GM21825 (cell line): ENCODE results near the gene NEDD4L.

Experiments
- ATAC-seq: cut with Tn5 transposase; IDR thresholded peaks from one replicate; pipeline ENCODE4 v1.9.1; 2021; ENCODE audit warnings: mild to moderate bottlenecking, moderate library complexity; ENCODE audit not compliant: unreplicated experiment

Gene NEDD4L

GRCh38 chr18:58205443-58206160, 161.6 kb downstream of the NEDD4L start:
- ATAC-seq: no peak

- ATAC-seq: no peak
These were observed 163.6 kb downstream of the NEDD4L start for GRCh38 chr18:58207520-58208152.

GRCh38 chr18:58208207-58208932, 164.3 kb downstream of the NEDD4L start:
- ATAC-seq: no peak

- ATAC-seq: no peak
These were observed 165.3 kb downstream of the NEDD4L start for GRCh38 chr18:58209326-58209725.

GRCh38 chr18:58211510-58211909, 167.5 kb downstream of the NEDD4L start:
- ATAC-seq: no peak

GRCh38 chr18:58212274-58212673, 168.2 kb downstream of the NEDD4L start:
- peak; percentile 43 for ATAC-seq

GRCh38 chr18:58213440-58213839, 169.4 kb downstream of the NEDD4L start:
- no peak for ATAC-seq

GRCh38 chr18:58215011-58215410, 171.0 kb downstream of the NEDD4L start:
- ATAC-seq: no peak

GRCh38 chr18:58216071-58216481, 172.1 kb downstream of the NEDD4L start:
- peak; percentile 44 for ATAC-seq

GRCh38 chr18:58217052-58217451, 173.0 kb downstream of the NEDD4L start:
- no peak for ATAC-seq

GRCh38 chr18:58218117-58218516, 174.1 kb downstream of the NEDD4L start:
- ATAC-seq: no peak

- ATAC-seq: no peak
These were observed 177.2 kb downstream of the NEDD4L start for GRCh38 chr18:58221060-58221725.

GRCh38 chr18:58222432-58223125, 178.6 kb downstream of the NEDD4L start:
- no peak for ATAC-seq

GRCh38 chr18:58223717-58224424, 179.8 kb downstream of the NEDD4L start:
- no peak for ATAC-seq

GRCh38 chr18:58224425-58224750, 180.4 kb downstream of the NEDD4L start:
- ATAC-seq: no peak

GRCh38 chr18:58225101-58225500, 181.1 kb downstream of the NEDD4L start:
- peak; percentile 90 for ATAC-seq

- ATAC-seq: no peak
These were observed 182.4 kb downstream of the NEDD4L start for GRCh38 chr18:58226429-58226828.

GRCh38 chr18:58227361-58227930, 183.4 kb downstream of the NEDD4L start:
- no peak for ATAC-seq

GRCh38 chr18:58228176-58228575, 184.2 kb downstream of the NEDD4L start:
- ATAC-seq: no peak

- no peak for ATAC-seq
These were observed 184.7 kb downstream of the NEDD4L start for GRCh38 chr18:58228762-58229161.
